ENCODE measurements around the gene C1QTNF12.
"Not testable (repeated sequence)": the region's sequence is repeated elsewhere in the genome, so short reads cannot be mapped to it uniquely, and the experiment has no call there.

The C1QTNF12 gene

GRCh38 chr1:1196431-1197187 is 49.9 kb downstream of the C1QTNF12 start:
- DNase-seq, result no peak

GRCh38 chr1:1195726-1196125 is 50.8 kb downstream of the C1QTNF12 start:
- not testable (repeated sequence) for DNase-seq

DNA sequence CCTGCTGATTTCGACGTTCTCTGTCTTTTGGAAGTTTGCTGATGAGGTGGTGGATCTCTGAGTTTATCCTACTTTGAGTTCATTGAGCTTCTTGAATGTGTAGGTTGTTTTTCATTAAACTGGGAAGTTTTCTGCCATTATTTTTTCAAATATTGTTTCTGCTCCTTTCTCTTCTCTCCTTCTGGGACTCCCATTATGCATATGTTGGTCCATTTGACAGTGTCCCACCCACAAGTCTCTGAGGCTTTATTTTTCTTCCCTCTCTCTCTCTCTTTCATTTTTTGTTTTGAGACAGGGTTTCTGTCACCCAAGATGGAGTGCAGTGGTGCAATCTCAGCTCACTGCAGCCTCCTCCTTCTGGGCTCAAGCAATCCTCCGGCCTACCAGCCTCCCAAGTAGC is 51.8 kb downstream of the C1QTNF12 start:
- no peak for DNase-seq

Data from NCI-H1105 treated with DMSO at 0.1 percent for 48 hours (cell line).